H1 (cell line): ENCODE results near the gene MMD. TPM values are rescaled to one million over a fixed set of nuclear protein-coding genes. Genes with fewer than 3 reads are reported as not detected.
A peak's percentile ranks its signal among the peaks of the same experiment; 100 is the strongest.

Experiments used
- ASH2L ChIP-seq: fragments of 200-600, 300-600 bp; sonication (generic); IDR thresholded peaks from one replicate; pipeline ENCODE4 v1.7.1; 2017; ENCODE audit warnings: low read length
- EP300 ChIP-seq, 2 experiments: IDR thresholded peaks; 1 replicate in 1 of 2; 2 replicates in 1 of 2; pipeline ENCODE4 v1.6.1; 2011 to 2012; ENCODE audit warnings: low read depth in 2 of 2, low read length in 2 of 2, mild to moderate bottlenecking in 2 of 2, borderline replicate concordance in 1 of 2, inconsistent platforms in 1 of 2, moderate library complexity in 1 of 2
- GTF2F1 ChIP-seq: IDR thresholded peaks from 2 replicates; pipeline ENCODE4 v1.6.1; 2012; ENCODE audit warnings: low read depth, low read length, improper control_type of control experiment, borderline replicate concordance
- JUND ChIP-seq: IDR thresholded peaks from 2 replicates; pipeline ENCODE4 v1.6.1; 2011; ENCODE audit warnings: mild to moderate bottlenecking, improper control_type of control experiment, low read length
- KDM4A ChIP-seq: IDR thresholded peaks from one replicate; pipeline ENCODE4 v1.7.1; 2012; ENCODE audit warnings: low read depth, mild to moderate bottlenecking, moderate library complexity, low read length, inconsistent platforms; ENCODE audit not compliant: severe bottlenecking
- NANOG ChIP-seq: IDR thresholded peaks from 2 replicates; pipeline ENCODE4 v1.6.1; 2011; ENCODE audit warnings: low read length, low read depth, mild to moderate bottlenecking, inconsistent platforms; ENCODE audit not compliant: insufficient read depth, poor library complexity, severe bottlenecking
- POU5F1 ChIP-seq: IDR thresholded peaks from 2 replicates; pipeline ENCODE4 v1.6.1; 2011; ENCODE audit warnings: low read depth, mild to moderate bottlenecking, low read length, moderate library complexity
- SP1 ChIP-seq: IDR thresholded peaks from 2 replicates; pipeline ENCODE4 v1.6.1; 2011; ENCODE audit warnings: low read depth, low read length
- TAF7 ChIP-seq: optimal IDR thresholded peaks from 2 replicates; pipeline ENCODE3; 2011; ENCODE audit warnings: low read depth, mild to moderate bottlenecking, inconsistent platforms, low read length, moderate library complexity, borderline replicate concordance
- TBP ChIP-seq: IDR thresholded peaks from 2 replicates; pipeline ENCODE4 v1.6.1; 2011; ENCODE audit warnings: low read depth, low read length, improper control_type of control experiment
- TEAD4 ChIP-seq: IDR thresholded peaks from 2 replicates; pipeline ENCODE4 v1.6.1; 2012; ENCODE audit warnings: low read depth, low read length, inconsistent platforms, mixed read lengths
- polyA plus RNA-seq, 7 experiments: library from polyadenylated mRNA; depleted of rRNA in 3 of 7; stranded (reverse) in 5 of 7; unstranded in 2 of 7; fragments of >200 nt in 5 of 7; fragments of 200-250 nt in 2 of 7; gene quantifications; 1 replicate in 5 of 7; 2 replicates in 1 of 7; 4 replicates in 1 of 7; pipeline versions ENCODE4 v1.2.1 to v1.2.3, GENCODE V29; 2011 to 2013; ENCODE audit warnings: missing spikeins in 2 of 7, mixed read lengths in 2 of 7
- total RNA-seq: library from RNA; stranded (reverse); fragmentation: NEBNext Ultra II Directional; extraction: Animal tissue kit (Norgen Biotek cat#: 25700); gene quantifications from 2 replicates; pipeline ENCODE4 v1.2.1, GENCODE V29; 2021
- TF ChIP-seq, protein P1 (sequence below): fragments of 300-600 bp; sonication (generic); IDR thresholded peaks from 2 replicates; pipeline ENCODE4 v1.7.1; 2012; ENCODE audit warnings: low read length, moderate library complexity, mild to moderate bottlenecking, inconsistent platforms; ENCODE audit not compliant: insufficient replicate concordance

MMD gene
- total and polyA plus RNA-seq, 2 of the 8 experiments (the other 6 are each of a cell fraction or from before 2014, with no cell fraction given): 28.2 to 37.8 TPM

DNA sequence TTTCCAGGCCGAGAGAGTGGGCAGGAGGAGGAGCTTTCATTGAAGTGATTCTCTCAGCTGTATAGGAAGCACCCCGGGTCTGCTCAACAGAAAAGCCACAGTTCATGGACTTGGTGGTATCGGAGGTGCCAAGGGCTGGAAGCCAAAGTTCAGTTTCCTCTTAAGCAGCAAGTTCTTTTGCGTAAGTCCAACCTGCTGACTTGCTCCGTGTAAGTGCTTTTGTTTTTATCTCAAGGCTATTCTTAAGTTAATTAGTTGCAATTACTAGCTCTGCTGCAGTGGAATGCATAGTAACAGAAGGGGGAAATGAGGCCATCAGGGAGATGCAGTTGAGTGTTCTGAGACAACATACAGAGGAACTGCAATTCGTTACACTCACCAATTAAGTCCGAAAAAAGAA, 45.0 kb upstream of the MMD start (continued):
- TF ChIP-seq, protein P1, sequence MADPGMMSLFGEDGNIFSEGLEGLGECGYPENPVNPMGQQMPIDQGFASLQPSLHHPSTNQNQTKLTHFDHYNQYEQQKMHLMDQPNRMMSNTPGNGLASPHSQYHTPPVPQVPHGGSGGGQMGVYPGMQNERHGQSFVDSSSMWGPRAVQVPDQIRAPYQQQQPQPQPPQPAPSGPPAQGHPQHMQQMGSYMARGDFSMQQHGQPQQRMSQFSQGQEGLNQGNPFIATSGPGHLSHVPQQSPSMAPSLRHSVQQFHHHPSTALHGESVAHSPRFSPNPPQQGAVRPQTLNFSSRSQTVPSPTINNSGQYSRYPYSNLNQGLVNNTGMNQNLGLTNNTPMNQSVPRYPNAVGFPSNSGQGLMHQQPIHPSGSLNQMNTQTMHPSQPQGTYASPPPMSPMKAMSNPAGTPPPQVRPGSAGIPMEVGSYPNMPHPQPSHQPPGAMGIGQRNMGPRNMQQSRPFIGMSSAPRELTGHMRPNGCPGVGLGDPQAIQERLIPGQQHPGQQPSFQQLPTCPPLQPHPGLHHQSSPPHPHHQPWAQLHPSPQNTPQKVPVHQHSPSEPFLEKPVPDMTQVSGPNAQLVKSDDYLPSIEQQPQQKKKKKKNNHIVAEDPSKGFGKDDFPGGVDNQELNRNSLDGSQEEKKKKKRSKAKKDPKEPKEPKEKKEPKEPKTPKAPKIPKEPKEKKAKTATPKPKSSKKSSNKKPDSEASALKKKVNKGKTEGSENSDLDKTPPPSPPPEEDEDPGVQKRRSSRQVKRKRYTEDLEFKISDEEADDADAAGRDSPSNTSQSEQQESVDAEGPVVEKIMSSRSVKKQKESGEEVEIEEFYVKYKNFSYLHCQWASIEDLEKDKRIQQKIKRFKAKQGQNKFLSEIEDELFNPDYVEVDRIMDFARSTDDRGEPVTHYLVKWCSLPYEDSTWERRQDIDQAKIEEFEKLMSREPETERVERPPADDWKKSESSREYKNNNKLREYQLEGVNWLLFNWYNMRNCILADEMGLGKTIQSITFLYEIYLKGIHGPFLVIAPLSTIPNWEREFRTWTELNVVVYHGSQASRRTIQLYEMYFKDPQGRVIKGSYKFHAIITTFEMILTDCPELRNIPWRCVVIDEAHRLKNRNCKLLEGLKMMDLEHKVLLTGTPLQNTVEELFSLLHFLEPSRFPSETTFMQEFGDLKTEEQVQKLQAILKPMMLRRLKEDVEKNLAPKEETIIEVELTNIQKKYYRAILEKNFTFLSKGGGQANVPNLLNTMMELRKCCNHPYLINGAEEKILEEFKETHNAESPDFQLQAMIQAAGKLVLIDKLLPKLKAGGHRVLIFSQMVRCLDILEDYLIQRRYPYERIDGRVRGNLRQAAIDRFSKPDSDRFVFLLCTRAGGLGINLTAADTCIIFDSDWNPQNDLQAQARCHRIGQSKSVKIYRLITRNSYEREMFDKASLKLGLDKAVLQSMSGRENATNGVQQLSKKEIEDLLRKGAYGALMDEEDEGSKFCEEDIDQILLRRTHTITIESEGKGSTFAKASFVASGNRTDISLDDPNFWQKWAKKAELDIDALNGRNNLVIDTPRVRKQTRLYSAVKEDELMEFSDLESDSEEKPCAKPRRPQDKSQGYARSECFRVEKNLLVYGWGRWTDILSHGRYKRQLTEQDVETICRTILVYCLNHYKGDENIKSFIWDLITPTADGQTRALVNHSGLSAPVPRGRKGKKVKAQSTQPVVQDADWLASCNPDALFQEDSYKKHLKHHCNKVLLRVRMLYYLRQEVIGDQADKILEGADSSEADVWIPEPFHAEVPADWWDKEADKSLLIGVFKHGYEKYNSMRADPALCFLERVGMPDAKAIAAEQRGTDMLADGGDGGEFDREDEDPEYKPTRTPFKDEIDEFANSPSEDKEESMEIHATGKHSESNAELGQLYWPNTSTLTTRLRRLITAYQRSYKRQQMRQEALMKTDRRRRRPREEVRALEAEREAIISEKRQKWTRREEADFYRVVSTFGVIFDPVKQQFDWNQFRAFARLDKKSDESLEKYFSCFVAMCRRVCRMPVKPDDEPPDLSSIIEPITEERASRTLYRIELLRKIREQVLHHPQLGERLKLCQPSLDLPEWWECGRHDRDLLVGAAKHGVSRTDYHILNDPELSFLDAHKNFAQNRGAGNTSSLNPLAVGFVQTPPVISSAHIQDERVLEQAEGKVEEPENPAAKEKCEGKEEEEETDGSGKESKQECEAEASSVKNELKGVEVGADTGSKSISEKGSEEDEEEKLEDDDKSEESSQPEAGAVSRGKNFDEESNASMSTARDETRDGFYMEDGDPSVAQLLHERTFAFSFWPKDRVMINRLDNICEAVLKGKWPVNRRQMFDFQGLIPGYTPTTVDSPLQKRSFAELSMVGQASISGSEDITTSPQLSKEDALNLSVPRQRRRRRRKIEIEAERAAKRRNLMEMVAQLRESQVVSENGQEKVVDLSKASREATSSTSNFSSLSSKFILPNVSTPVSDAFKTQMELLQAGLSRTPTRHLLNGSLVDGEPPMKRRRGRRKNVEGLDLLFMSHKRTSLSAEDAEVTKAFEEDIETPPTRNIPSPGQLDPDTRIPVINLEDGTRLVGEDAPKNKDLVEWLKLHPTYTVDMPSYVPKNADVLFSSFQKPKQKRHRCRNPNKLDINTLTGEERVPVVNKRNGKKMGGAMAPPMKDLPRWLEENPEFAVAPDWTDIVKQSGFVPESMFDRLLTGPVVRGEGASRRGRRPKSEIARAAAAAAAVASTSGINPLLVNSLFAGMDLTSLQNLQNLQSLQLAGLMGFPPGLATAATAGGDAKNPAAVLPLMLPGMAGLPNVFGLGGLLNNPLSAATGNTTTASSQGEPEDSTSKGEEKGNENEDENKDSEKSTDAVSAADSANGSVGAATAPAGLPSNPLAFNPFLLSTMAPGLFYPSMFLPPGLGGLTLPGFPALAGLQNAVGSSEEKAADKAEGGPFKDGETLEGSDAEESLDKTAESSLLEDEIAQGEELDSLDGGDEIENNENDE: no peak
- no peak for TF ChIP-seq KDM4A
- TF ChIP-seq GTF2F1: no peak
- 0 out of 2 replicates have a peak, but pooled peaks have one; percentile 33 for TF ChIP-seq POU5F1
- TF ChIP-seq SP1: peak; percentile 62; the same call in 1 of the 2 replicates
- TF ChIP-seq EP300 (IDR thresholded peaks at IDR 0.05; ENCODE audit: borderline replicate concordance in 1 of 2, low read depth in 2 of 2, low read length in 2 of 2): peak in 1 of 2 experiments; percentile 18; a peak in 1 of 3 replicates
- no peak for TF ChIP-seq TAF7
- no peak for TF ChIP-seq JUND
- TF ChIP-seq NANOG: peak; percentile 65
- peak; percentile 62 for TF ChIP-seq ASH2L
- no peak for TF ChIP-seq TBP
- TF ChIP-seq TEAD4: 0 out of 2 replicates have a peak, but pooled peaks have one; percentile 23
